HCT116 (cell line): ENCODE results near the gene CCDC63. TPM values are rescaled to one million over a fixed set of nuclear protein-coding genes. Genes with fewer than 3 reads are reported as not detected.

ENCODE experiments used
- ATAC-seq: fragments of 200-7000 bp; cut with Tn5 transposase; 2 replicates; pipeline ENCODE4 v1.9.1; 2020; ENCODE audit warnings: mild to moderate bottlenecking, moderate library complexity
- BruUV-seq: library from RNA; stranded (reverse); fragments of 400-500 nt; replicated peaks from 2 replicates; lab custom pipeline; 2021; lab: Mats Ljungman, UMichigan
- CTCF ChIA-PET: fragments of 300-600 bp; sonication (Branson Sonifier 250); formaldehyde crosslinking; loops from one replicate; lab custom pipeline; 2021; ENCODE audit warnings: antibody characterized with exemption; lab: Charles Lee
- POLR2A ChIA-PET: fragments of 300-600, 350-600 bp; sonication (Branson Sonifier 250); formaldehyde crosslinking; loops from one replicate; lab custom pipeline; 2021; ENCODE audit warnings: antibody characterized with exemption; lab: Charles Lee
- RAD21 ChIA-PET, 2 experiments: fragments of 300-600 bp; sonication (Branson Sonifier 250); formaldehyde crosslinking; loops; one replicate each; lab custom pipeline; 2023; ENCODE audit warnings: low total read pairs in 2 of 2; ENCODE audit not compliant: uncharacterized antibody in 2 of 2, unreplicated experiment in 2 of 2, low non-redundant PET in 1 of 2; lab: Charles Lee
- DNase-seq: peaks from one replicate; pipeline ENCODE4 v3.0.0-alpha.2; 2010; ENCODE audit warnings: low read depth, low spot score
- H2AFZ ChIP-seq: fragments of 200-600 bp; shearing (Covaris generic), sonication (generic); 2 replicates; pipeline ENCODE4 v1.6.1; 2017; ENCODE audit warnings: low read depth, mixed run types, mixed read lengths, antibody characterized with exemption, low read length; ENCODE audit not compliant: poor library complexity, severe bottlenecking
- H3K27ac ChIP-seq: 2 replicates; pipeline ENCODE4 v1.5.1; 2012; ENCODE audit warnings: low read depth, low read length
- H3K27me3 ChIP-seq: fragments of 200-600 bp; sonication (generic); 2 replicates; pipeline ENCODE4 v1.6.1; 2016; ENCODE audit warnings: mixed run types, low read length, mixed read lengths; ENCODE audit not compliant: insufficient read depth
- H3K36me3 ChIP-seq, 2 experiments: fragments of 200-500 bp in 1 of 2; fragments of 200-600 bp in 1 of 2; sonication (Bioruptor generic) in 1 of 2; sonication (generic) in 1 of 2; 2 replicates each; pipeline versions ENCODE4 v1.5.1 to v1.6.1; 2014 to 2016; ENCODE audit warnings: low read length in 2 of 2, inconsistent platforms in 1 of 2, mixed read lengths in 1 of 2, mixed run types in 1 of 2; ENCODE audit not compliant: insufficient read depth in 2 of 2, control insufficient read depth in 1 of 2
- H3K4me1 ChIP-seq, 2 experiments: fragments of 200-600 bp in 1 of 2; sonication (generic) in 1 of 2; 2 replicates each; pipeline versions ENCODE4 v1.5.1 to v1.6.1; 2012 to 2017; ENCODE audit warnings: low read length in 2 of 2, inconsistent platforms in 1 of 2, mild to moderate bottlenecking in 1 of 2, mixed read lengths in 1 of 2, mixed run types in 1 of 2, moderate library complexity in 1 of 2; ENCODE audit not compliant: insufficient read depth in 2 of 2, control insufficient read depth in 1 of 2
- H3K4me2 ChIP-seq: fragments of 200-600 bp; sonication (generic); 2 replicates; pipeline ENCODE4 v1.6.1; 2017; ENCODE audit warnings: mixed run types, low read length, mixed read lengths
- H3K4me3 ChIP-seq, 2 experiments: fragments of 200-600 bp in 1 of 2; sonication (generic) in 1 of 2; replicated peaks in 1 of 2; 2 replicates each; pipeline ENCODE4 v1.5.1; 2011 to 2016; ENCODE audit warnings: low read length in 2 of 2, control low read depth in 1 of 2, low read depth in 1 of 2, mild to moderate bottlenecking in 1 of 2, mixed read lengths in 1 of 2, mixed run types in 1 of 2
- H3K79me2 ChIP-seq: fragments of 200-600 bp; sonication (generic); 2 replicates; pipeline ENCODE4 v1.6.1; 2017; ENCODE audit warnings: mild to moderate bottlenecking, mixed run types, low read length, moderate library complexity, mixed read lengths; ENCODE audit not compliant: insufficient read depth
- H3K9ac ChIP-seq: fragments of 200-600 bp; sonication (generic); 2 replicates; pipeline ENCODE4 v1.6.1; 2016; ENCODE audit warnings: low read length, mixed read lengths
- H3K9me2 ChIP-seq: fragments of 200-600 bp; sonication (generic), shearing (Covaris generic); 2 replicates; pipeline ENCODE4 v1.6.1; 2017; ENCODE audit warnings: mixed run types, mild to moderate bottlenecking, moderate library complexity; ENCODE audit not compliant: insufficient read depth
- H3K9me3 ChIP-seq, 2 experiments: fragments of 200-500 bp in 1 of 2; fragments of 200-600 bp in 1 of 2; sonication (Bioruptor generic) in 1 of 2; sonication (generic) in 1 of 2; 2 replicates each; pipeline ENCODE4 v1.6.1; 2014 to 2017; ENCODE audit warnings: low read length in 2 of 2, mixed read lengths in 2 of 2, inconsistent platforms in 1 of 2, low read depth in 1 of 2, mild to moderate bottlenecking in 1 of 2, mixed run types in 1 of 2, moderate library complexity in 1 of 2; ENCODE audit not compliant: control insufficient read depth in 1 of 2, insufficient read depth in 1 of 2
- H4K20me1 ChIP-seq: fragments of 200-600 bp; sonication (generic), shearing (Covaris generic); 2 replicates; pipeline ENCODE4 v1.6.1; 2017; ENCODE audit warnings: mixed run types, mild to moderate bottlenecking, moderate library complexity; ENCODE audit not compliant: insufficient read depth
- CBX3 ChIP-seq: IDR thresholded peaks from 2 replicates; pipeline ENCODE4 v1.6.1; 2012; ENCODE audit warnings: low read depth
- CEBPB ChIP-seq: IDR thresholded peaks from 2 replicates; pipeline ENCODE4 v1.6.1; 2012; ENCODE audit warnings: low read depth
- EGR1 ChIP-seq: IDR thresholded peaks from 2 replicates; pipeline ENCODE4 v1.6.1; 2012; ENCODE audit warnings: low read depth
- ELF1 ChIP-seq: IDR thresholded peaks from 2 replicates; pipeline ENCODE4 v1.6.1; 2012; ENCODE audit warnings: low read depth, borderline replicate concordance
- EZH2 ChIP-seq: fragments of 200-600 bp; sonication (generic); IDR thresholded peaks from 2 replicates; pipeline ENCODE4 v1.6.1; 2017; ENCODE audit warnings: antibody characterized with exemption, mixed run types
- EZH2phosphoT487 ChIP-seq: fragments of 200-600 bp; IDR thresholded peaks from 2 replicates; pipeline ENCODE4 v1.6.1; 2018; ENCODE audit warnings: antibody characterized with exemption, borderline replicate concordance
- FOSL1 ChIP-seq: IDR thresholded peaks from 2 replicates; pipeline ENCODE4 v1.6.1; 2012; ENCODE audit warnings: low read depth
- JUND ChIP-seq: IDR thresholded peaks from 2 replicates; pipeline ENCODE4 v1.6.1; 2012
- POLR2A ChIP-seq: IDR thresholded peaks from 2 replicates; pipeline ENCODE4 v1.7.0; 2011; ENCODE audit warnings: borderline replicate concordance; ENCODE audit not compliant: insufficient read depth, insufficient read length; ENCODE audit errors: extremely low read depth
- POLR2AphosphoS5 ChIP-seq: IDR thresholded peaks from 2 replicates; pipeline ENCODE4 v1.6.1; 2011; ENCODE audit warnings: mild to moderate bottlenecking, low read depth, low read length, moderate library complexity
- RAD21 ChIP-seq: IDR thresholded peaks from 2 replicates; pipeline ENCODE4 v1.6.1; 2012; ENCODE audit warnings: low read depth, mild to moderate bottlenecking
- SIN3A ChIP-seq: IDR thresholded peaks from 2 replicates; pipeline ENCODE4 v1.6.1; 2012; ENCODE audit warnings: low read depth
- SP1 ChIP-seq: IDR thresholded peaks from 2 replicates; pipeline ENCODE4 v1.6.1; 2012; ENCODE audit warnings: low read depth
- SRF ChIP-seq: IDR thresholded peaks from 2 replicates; pipeline ENCODE4 v1.6.1; 2012; ENCODE audit warnings: low read depth
- ZNF274 ChIP-seq: fragments of 200-500 bp; sonication (Bioruptor generic); IDR thresholded peaks from 2 replicates; pipeline ENCODE4 v1.6.1; 2014; ENCODE audit warnings: mild to moderate bottlenecking, low read depth, low read length, inconsistent platforms
- intact Hi-C: fragments of 100-400 bp; cut with micrococcal nuclease; formaldehyde crosslinking; loops from 2 replicates; pipeline ENCODE4 v1.10.0; 2022
- total RNA-seq: library from RNA; stranded (reverse); gene quantifications from one replicate; pipeline ENCODE4 v1.2.1, GENCODE V29; 2021; ENCODE audit not compliant: unreplicated experiment
- TF ChIP-seq, protein P1 (sequence below), 3 experiments: fragments of 200-600 bp in 1 of 3; sonication (generic) in 1 of 3; IDR thresholded peaks in 2 of 3; conservative IDR thresholded peaks in 1 of 3; 2 replicates each; pipeline ENCODE4 v1.5.1; 2012 to 2017; ENCODE audit warnings: low read depth in 2 of 3, low read length in 2 of 3, antibody characterized with exemption in 1 of 3, borderline replicate concordance in 1 of 3, control low read depth in 1 of 3, mild to moderate bottlenecking in 1 of 3, mixed read lengths in 1 of 3, mixed run types in 1 of 3, moderate library complexity in 1 of 3; ENCODE audit not compliant: insufficient read depth in 1 of 3
- TF ChIP-seq, protein P2 (sequence below): IDR thresholded peaks from 2 replicates; pipeline ENCODE4 v1.6.1; 2012
- TF ChIP-seq, protein P3 (sequence below): IDR thresholded peaks from 2 replicates; pipeline ENCODE4 v1.6.1; 2012
- TF ChIP-seq, protein P4 (sequence below): IDR thresholded peaks from 2 replicates; pipeline ENCODE4 v1.6.1; 2011; ENCODE audit warnings: mild to moderate bottlenecking, low read length, moderate library complexity; ENCODE audit not compliant: insufficient replicate concordance; ENCODE audit errors: extremely low read depth

CCDC63 gene
- total RNA-seq, 1 experiment from 2014 or later = 0.47 TPM

DNA sequence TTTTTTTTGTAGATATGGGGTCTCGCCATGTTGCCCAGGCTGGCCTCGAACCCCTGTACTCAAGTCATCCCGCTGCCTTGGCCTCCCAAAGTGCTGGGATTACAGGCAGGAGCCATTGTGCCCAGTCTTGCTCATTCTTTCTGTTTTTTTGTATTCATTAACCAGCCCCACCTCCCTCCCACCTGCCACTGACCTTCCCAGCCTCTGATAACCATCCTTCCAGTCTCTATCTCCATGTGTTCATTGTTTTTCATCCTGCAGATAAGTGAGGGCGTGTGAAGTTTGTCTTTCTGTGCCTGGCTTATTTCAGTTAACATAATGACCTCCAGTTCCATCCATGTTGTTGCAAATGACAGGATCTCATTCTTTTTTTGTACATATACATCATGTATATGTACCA is 54.6 kb downstream of the CCDC63 start:
- no peaks in the 10 kb centered on the region for H3K9me3 ChIP-seq
- no peak overlapping the region for H3K9ac ChIP-seq
- no peaks in the 10 kb centered on the region for H3K27me3 ChIP-seq
- ATAC-seq = no peak
- BruUV-seq = no TSS peak
- no peak overlapping the region for H3K4me2 ChIP-seq
- no peak for DNase-seq
- intact Hi-C loops = no loop called here
- H2AFZ ChIP-seq = no peak overlapping the region
- TF ChIP-seq SP1 = no peak
- TF ChIP-seq RAD21 = no peak
- TF ChIP-seq SRF = no peak
- no peak for TF ChIP-seq JUND
- TF ChIP-seq ELF1 = no peak
- no peak for TF ChIP-seq EGR1
- ChIA-PET POLR2A (no interaction called here), CTCF (no interaction called here), RAD21 (no interaction called here)
- H3K27ac ChIP-seq = no peak overlapping the region
- no peak overlapping the region for H3K4me3 ChIP-seq
- no peaks in the 10 kb centered on the region for H3K79me2 ChIP-seq
- H4K20me1 ChIP-seq = no peaks in the 10 kb centered on the region
- no peaks in the 10 kb centered on the region for H3K36me3 ChIP-seq
- no peaks in the 10 kb centered on the region for H3K9me2 ChIP-seq
- H3K4me1 ChIP-seq = peaks cover 0 to 10% of the 10 kb centered on the region in 2 experiments; a peak in 1 of 4 replicates

DNA sequence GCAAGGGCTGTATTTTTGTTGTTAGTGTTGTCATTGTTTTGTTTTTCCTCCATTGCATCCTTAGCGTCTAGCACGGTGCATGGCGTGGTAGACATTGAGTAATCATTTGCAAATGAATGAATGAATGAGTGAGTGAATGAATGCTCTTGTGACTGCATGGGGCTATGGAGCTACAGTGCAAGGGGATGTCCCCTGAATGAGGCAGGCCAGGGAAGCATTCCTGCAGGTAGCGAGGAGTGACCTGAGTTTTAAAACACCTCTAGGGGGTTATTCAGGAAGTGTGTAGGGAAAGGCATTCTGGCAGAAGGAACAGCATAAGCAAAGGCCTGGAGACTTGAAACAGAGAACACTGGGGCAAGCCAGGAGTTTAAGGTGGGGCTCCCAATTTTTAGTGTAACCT is 56.7 kb downstream of the CCDC63 start:
- DNase-seq = no peak
- Histone ChIP-seq H3K9me3 (no peaks in the 10 kb centered on the region), H3K79me2 (no peaks in the 10 kb centered on the region), H3K4me1 (peaks cover 0 to 4% of the 10 kb centered on the region in 2 experiments; a peak in 1 of 4 replicates), H3K9ac (no peak overlapping the region), H3K27ac (no peak overlapping the region), H3K4me3 (no peak overlapping the region), H3K27me3 (no peaks in the 10 kb centered on the region), H3K36me3 (no peaks in the 10 kb centered on the region), H3K9me2 (no peaks in the 10 kb centered on the region), H4K20me1 (no peaks in the 10 kb centered on the region), H2AFZ (no peak overlapping the region), H3K4me2 (no peak overlapping the region)
- CTCF ChIA-PET = no interaction called here
- intact Hi-C loops = no loop called here
- no peak for ATAC-seq
- POLR2A ChIA-PET = no interaction called here
- no TSS peak for BruUV-seq
- RAD21 ChIA-PET = no interaction called here
- no peak for TF ChIP-seq SP1
- TF ChIP-seq POLR2AphosphoS5 = no peak
- TF ChIP-seq, protein P1, sequence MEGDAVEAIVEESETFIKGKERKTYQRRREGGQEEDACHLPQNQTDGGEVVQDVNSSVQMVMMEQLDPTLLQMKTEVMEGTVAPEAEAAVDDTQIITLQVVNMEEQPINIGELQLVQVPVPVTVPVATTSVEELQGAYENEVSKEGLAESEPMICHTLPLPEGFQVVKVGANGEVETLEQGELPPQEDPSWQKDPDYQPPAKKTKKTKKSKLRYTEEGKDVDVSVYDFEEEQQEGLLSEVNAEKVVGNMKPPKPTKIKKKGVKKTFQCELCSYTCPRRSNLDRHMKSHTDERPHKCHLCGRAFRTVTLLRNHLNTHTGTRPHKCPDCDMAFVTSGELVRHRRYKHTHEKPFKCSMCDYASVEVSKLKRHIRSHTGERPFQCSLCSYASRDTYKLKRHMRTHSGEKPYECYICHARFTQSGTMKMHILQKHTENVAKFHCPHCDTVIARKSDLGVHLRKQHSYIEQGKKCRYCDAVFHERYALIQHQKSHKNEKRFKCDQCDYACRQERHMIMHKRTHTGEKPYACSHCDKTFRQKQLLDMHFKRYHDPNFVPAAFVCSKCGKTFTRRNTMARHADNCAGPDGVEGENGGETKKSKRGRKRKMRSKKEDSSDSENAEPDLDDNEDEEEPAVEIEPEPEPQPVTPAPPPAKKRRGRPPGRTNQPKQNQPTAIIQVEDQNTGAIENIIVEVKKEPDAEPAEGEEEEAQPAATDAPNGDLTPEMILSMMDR (IDR thresholded peaks at IDR 0.05 in 2 of 3, conservative IDR thresholded peaks at IDR 0.05 in 1 of 3; ENCODE audit: borderline replicate concordance in 1 of 3, insufficient read depth in 1 of 3, low read depth in 2 of 3, low read length in 2 of 3) = no peak
- no peak for TF ChIP-seq EZH2phosphoT487
- no peak for TF ChIP-seq SIN3A
- TF ChIP-seq, protein P2, sequence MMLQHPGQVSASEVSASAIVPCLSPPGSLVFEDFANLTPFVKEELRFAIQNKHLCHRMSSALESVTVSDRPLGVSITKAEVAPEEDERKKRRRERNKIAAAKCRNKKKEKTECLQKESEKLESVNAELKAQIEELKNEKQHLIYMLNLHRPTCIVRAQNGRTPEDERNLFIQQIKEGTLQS = no peak
- no peak for TF ChIP-seq JUND
- no peak for TF ChIP-seq EZH2
- TF ChIP-seq CEBPB = no peak
- no peak for TF ChIP-seq RAD21
- no peak for TF ChIP-seq CBX3
- TF ChIP-seq FOSL1 = no peak
- no peak for TF ChIP-seq SRF
- TF ChIP-seq, protein P3, sequence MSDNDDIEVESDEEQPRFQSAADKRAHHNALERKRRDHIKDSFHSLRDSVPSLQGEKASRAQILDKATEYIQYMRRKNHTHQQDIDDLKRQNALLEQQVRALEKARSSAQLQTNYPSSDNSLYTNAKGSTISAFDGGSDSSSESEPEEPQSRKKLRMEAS = no peak
- no peak for TF ChIP-seq ZNF274
- TF ChIP-seq, protein P4, sequence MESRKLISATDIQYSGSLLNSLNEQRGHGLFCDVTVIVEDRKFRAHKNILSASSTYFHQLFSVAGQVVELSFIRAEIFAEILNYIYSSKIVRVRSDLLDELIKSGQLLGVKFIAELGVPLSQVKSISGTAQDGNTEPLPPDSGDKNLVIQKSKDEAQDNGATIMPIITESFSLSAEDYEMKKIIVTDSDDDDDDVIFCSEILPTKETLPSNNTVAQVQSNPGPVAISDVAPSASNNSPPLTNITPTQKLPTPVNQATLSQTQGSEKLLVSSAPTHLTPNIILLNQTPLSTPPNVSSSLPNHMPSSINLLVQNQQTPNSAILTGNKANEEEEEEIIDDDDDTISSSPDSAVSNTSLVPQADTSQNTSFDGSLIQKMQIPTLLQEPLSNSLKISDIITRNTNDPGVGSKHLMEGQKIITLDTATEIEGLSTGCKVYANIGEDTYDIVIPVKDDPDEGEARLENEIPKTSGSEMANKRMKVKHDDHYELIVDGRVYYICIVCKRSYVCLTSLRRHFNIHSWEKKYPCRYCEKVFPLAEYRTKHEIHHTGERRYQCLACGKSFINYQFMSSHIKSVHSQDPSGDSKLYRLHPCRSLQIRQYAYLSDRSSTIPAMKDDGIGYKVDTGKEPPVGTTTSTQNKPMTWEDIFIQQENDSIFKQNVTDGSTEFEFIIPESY = no peak
- no peak for TF ChIP-seq POLR2A
